Measurements from ENCODE around the gene FXYD2. TPM values are rescaled to one million over a fixed set of nuclear protein-coding genes. Genes with fewer than 3 reads are reported as not detected.

Gene FXYD2
- total and polyA plus RNA-seq, 9 donors = 1.7 to 23.1 (median 10.5) TPM

GRCh38 chr11:117792992-117793391 is 31.6 kb downstream of the FXYD2 start:
- TF ChIP-seq POLR2A (IDR thresholded peaks at IDR 0.05) (no peak), EP300 (IDR thresholded peaks at IDR 0.05) (no peak), CTCF (IDR thresholded peaks at IDR 0.05) (no peak)
- Histone ChIP-seq H3K36me3 (no peaks in the 10 kb centered on the region), H3K27me3 (no peaks in the 10 kb centered on the region), H3K27ac (no peak overlapping the region), H3K9me3 (no peaks in the 10 kb centered on the region), H3K4me3 (no peak overlapping the region), H3K4me1 (ENCODE audit: insufficient read depth) (peaks cover 7% of the 10 kb centered on the region)
- intact Hi-C loops (cut with DNase I) = no loop called here
- WGBS, 3 donors = 85 to 92% (median 90%) methylated on average over 6 of the region's 6 CpGs
- DNase-seq = no peak

DNA sequence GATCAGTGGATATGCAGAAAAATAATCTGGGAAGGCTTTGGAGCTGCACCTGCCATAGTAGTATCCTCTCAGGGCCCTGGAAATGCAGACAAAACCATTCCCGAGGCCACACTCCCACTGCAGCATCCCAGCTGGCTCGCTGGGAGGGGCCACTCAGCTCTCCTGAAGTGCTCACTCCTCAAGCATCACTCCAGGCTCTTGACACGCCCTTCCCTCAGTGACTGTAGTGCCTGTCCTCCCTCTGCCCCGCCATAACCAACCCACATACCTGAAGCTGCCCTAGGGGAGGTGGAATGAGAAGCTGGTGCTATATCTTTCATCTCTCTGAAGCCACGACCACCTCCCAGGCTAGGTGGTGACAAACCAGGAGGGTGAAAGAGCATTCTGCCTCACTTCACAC is 32.3 kb downstream of the FXYD2 start:
- no peaks in the 10 kb centered on the region for H3K9me3 ChIP-seq
- no peaks in the 10 kb centered on the region for H3K27me3 ChIP-seq
- H3K4me3 ChIP-seq = no peak overlapping the region
- peaks cover 7% of the 10 kb centered on the region for H3K4me1 ChIP-seq (ENCODE audit: insufficient read depth)
- H3K27ac ChIP-seq = no peak overlapping the region
- no peak for DNase-seq
- TF ChIP-seq EP300 (IDR thresholded peaks at IDR 0.05) (no peak), CTCF (IDR thresholded peaks at IDR 0.05) (no peak), POLR2A (IDR thresholded peaks at IDR 0.05) (no peak)
- H3K36me3 ChIP-seq = no peaks in the 10 kb centered on the region
- 87 to 91% (median 89%) methylated on average over 5 of the region's 5 CpGs for WGBS, 3 donors
- intact Hi-C loops (cut with DNase I) = no loop called here

- Histone ChIP-seq H3K9me3 (no peaks in the 10 kb centered on the region), H3K4me1 (ENCODE audit: insufficient read depth) (no peaks in the 10 kb centered on the region), H3K4me3 (no peak overlapping the region), H3K27ac (no peak overlapping the region), H3K36me3 (no peaks in the 10 kb centered on the region), H3K27me3 (no peaks in the 10 kb centered on the region)
- intact Hi-C loops (cut with DNase I) = no loop called here
- DNase-seq = no peak
- TF ChIP-seq POLR2A (IDR thresholded peaks at IDR 0.05) = no peak
- TF ChIP-seq CTCF (IDR thresholded peaks at IDR 0.05) = no peak
- no peak for TF ChIP-seq EP300 (IDR thresholded peaks at IDR 0.05)
- WGBS, 3 donors = 42 to 61% (median 59%) methylated on average over 3 of the region's 3 CpGs
These were observed 34.3 kb downstream of the FXYD2 start for GRCh38 chr11:117790279-117790678.

- Histone ChIP-seq H3K36me3 (no peaks in the 10 kb centered on the region), H3K4me1 (ENCODE audit: insufficient read depth) (no peaks in the 10 kb centered on the region), H3K27ac (no peak overlapping the region), H3K27me3 (no peaks in the 10 kb centered on the region), H3K9me3 (no peaks in the 10 kb centered on the region), H3K4me3 (no peak overlapping the region)
- intact Hi-C loops (cut with DNase I) = no loop called here
- TF ChIP-seq EP300 (IDR thresholded peaks at IDR 0.05) (no peak), CTCF (IDR thresholded peaks at IDR 0.05) (no peak), POLR2A (IDR thresholded peaks at IDR 0.05) (no peak)
- WGBS, 3 donors = 92 to 94% (median 93%) methylated on average over 4 of the region's 4 CpGs
- DNase-seq = no peak
These were observed 35.3 kb downstream of the FXYD2 start for GRCh38 chr11:117789241-117789640.
